Stimulated activated CD8-positive, alpha-beta memory T cell treated with anti-CD3 and anti-CD28 coated beads, Interleukin-7, amount 100 ng/mL, for 4 hours (primary cell): ENCODE results near the gene LETM1.
"Not testable (repeated sequence)": the region's sequence is repeated elsewhere in the genome, so short reads cannot be mapped to it uniquely, and the experiment has no call there.

ENCODE experiments used
- DNase-seq, 2 donors: peaks; one replicate each; pipeline ENCODE4 v3.0.0-alpha.2; 2020; ENCODE audit warnings: low read depth in 2 of 2

LETM1 gene

DNA sequence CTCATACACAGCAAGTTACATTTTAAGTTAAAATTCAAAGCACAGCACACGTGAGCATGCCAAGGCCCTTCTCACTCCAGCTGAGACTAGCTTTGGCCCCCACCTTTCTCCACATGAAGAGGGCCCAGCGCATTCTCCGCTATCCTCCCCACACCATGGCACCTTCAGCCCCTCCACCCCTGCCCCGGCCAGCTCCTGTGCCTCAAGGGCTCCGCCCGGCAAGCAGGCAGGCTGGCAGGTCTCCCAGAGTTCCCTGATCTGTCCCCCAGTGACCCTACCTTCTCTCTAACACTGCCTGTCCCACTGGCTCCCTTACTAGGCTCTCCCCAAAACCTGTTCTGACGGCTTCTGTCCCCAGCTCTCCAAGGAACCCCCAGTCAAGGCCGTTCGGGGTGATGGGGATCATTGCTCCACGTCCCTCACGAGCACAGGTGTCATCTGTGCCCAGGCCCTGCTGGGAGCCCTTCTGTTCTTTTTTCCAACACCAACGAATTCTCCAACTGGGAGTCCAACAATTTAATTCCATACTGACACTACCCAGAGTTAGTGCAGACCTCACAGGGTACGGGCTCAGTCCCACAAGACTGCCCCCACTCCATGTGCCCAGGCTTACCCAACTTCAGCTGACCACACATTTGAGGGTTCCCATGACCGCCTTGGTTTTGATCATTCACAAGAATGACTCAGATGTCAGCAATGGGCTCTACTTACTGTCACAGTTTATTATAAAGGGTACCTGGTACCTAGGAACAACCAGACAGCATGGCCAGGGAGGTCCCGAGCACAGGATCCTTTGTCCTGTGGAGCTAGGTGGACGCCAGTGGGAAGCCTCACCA, 4.2 kb downstream of the LETM1 start:
- no peak for DNase-seq

DNA sequence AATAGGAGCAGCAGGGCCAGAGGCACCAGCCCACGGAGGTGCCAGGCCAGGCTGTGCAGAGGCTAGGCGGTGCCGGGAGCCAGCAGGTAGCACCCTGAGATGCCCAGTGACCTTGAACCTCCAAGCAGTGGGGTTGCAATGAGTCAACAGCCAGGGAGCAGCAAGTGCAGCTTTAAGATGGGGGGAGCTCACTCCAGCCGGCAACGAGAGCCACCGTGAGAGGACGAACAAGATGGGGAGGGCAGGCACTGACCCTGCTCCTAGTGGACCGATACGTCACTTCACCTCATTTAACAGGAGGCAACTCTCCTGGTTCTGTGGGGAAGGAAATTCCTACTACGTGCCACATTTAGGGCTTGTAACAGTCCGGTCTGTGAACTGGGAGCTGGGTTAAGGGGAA, 4.8 kb downstream of the LETM1 start:
- no peak for DNase-seq

DNA sequence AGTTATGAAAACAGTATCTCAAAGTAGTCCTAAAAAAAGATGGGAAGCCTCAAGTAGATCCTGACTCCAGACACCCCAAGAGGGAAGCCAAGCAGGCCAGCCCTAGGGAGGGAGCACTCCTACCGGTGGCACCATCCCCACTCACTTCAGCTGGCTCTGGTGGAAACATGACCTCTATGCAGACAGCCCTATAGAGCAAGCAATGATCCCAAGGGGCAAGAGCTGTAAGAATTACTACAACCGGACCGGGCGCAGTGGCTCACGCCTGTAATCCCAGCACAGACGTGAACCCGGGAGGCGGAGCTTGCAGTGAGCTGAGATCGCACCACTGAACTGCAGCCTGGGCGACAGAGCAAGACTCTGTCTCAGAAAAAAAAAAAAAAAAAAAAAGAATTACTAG, 5.7 kb downstream of the LETM1 start:
- DNase-seq = no peak

DNA sequence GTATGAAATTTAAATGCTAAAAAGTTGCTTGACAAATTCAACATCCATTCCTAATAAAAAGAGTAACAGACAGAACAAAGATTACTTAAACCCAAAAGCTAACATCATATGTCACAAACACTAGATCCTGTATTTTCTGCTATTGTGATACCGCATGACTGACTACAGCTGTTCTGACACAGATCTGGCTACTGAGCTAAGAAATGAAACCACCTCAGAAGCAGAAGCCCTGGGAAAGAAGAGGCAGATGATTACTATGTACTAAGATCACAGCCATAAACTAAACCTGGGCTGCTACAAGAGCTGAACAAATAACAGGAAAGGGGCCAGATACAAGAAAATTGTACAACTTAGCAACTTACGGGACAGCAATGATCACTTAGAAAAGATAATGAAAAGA, 9.4 kb downstream of the LETM1 start:
- DNase-seq = no peak

DNA sequence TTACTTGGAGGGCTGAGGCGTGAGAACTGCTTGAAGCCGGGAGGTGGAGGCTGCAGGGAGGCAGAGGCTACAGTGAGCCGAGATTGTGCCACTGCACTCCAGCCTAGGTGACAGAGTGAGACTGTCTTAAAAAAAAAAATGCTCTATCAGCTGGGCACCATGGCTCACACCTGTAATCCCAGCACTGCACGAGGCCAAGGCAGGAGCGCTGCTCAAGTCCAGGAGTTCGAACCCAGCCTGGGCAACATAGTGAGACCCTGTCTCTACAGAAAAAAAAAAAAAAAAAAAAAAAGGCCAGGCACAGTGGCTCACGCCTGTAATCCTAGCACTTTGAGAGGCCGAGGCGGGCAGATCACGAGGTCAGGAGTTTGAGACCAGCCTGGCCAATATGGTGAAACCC, 11.3 kb downstream of the LETM1 start:
- DNase-seq = not testable (repeated sequence)

DNA sequence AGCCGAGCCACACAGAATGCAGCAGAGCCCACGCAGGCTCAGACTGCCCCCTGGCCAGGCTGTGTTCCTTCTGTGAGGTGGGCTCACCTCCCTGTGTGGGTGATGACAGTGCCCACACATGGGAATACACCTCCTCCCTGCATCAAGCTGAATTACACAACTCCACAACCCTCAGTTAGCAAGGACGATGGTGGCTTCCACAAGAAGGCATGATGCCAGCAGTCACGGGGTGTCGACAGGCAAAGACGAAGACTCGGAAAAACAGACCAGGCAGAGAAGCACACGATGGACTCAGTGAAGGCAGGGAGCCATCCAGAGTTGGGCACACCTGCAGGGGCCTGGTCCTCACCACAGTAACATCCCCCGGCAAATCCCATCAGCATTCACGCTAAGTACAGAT, 12.1 kb downstream of the LETM1 start:
- no peak for DNase-seq

DNA sequence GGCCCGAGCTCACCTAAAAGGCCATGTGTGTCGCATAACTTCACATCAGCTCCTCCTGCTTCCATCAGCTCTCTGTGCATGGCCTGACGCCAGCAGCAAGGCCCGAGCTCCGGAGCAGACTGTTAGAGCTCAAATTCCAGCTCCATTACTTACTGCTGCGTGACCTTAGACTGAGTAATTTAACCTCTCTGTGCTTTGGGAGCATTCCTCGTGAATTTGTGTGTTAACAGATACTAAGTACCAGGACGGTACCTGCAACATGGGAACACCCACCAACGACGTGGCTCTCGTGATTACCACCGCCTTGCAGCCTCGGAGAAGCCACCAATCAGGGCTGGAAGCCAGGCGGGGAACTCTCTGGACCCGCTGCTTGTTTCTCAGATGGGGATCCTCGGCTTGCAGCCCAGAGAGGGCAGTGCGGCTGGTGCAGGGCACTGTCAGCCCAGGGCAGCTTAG, 12.9 kb downstream of the LETM1 start:
- DNase-seq = no peak

DNA sequence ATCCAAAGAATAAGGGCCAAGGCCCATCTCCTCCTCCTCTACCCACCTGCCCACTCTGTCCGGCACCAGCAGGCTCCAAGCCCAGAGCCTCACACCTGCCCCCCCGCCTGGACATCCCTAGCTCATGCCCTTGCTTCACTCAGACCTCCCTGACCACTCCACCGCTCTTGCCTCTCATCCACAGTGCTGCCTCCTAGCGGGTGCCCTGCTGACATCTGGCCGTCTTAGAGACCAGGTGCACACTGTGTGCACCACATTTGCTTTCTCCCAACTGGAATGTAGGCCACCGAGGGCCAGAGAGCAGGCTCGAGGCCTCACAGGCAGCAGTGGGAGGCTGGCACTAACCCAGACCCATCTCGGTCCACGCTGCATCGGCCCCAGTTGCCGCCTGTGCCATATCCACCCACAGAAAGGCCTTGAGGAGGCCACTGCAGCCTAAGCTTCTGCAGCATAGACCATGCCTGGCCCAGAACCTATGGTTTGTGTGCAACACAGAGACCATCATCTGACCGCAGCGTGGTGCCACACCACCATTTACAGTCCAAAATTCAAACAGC, 13.5 kb downstream of the LETM1 start:
- DNase-seq = no peak

DNA sequence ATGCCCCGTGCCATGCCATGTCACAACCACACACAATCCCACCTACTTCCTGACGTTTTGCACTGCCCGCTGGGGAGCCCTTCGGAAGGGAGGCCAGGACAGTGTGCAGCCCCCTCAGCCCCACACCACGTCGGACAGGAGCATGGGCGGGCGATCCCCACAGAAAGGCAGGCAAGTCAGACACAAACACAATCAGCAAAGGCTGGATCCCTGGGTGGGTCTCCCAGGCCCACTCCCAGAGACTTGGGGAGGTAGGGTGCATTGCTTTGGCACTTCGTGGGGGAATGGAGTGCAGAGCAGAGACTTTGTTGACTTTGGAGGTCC, 14.1 kb downstream of the LETM1 start:
- no peak for DNase-seq

DNA sequence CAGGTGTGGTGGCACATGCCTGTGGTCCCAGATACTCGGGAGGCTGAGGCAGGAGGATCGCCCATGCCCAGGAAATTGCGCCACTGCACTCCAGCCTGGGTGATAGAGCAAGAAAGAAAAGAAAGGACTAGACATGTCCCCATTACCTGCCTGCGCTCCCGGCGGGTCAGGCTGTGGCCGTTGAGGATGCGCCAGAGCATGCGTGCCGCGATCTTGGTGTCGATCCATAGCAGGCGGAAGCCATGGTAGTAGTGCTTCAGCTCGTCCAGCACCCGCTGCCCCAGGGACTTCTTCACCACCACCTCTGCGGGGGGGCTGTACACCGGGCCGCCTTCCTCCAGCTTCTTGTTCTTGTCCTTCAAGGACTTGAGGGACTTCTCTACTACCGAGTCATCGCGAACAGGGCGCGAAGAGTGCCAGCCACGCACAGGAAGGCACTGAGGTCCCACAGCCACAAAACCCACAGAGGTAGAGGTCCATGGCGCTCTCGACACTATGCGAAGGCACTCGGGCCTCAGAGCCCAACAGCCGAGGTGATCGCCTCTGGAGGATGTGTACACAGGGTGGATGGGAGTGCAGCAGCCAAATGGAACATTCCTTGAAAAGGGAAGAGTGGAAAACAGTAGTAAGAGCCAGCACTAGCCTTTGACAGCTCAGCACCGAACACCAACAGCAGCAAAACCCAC, 14.6 kb downstream of the LETM1 start:
- no peak for DNase-seq

DNA sequence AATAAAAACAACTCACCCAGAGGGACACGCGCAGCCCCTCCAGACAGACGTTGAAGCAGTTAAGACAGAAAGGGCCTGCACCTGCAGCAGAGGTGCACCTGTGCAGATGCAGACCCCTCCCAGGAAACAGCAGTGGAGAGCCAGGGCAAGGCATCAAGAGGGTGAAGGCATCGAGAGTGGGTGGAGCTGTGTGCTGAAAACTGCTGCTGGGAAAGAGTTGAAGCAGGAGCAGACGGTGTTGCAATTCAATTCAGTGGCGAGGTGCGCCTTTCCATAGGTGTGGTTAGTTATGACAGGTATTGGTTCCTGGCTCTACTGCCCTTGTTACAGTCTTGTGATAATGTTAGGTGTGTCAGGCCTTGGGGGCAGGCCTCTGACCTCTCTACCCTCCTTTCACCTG, 16.7 kb downstream of the LETM1 start:
- DNase-seq = no peak

DNA sequence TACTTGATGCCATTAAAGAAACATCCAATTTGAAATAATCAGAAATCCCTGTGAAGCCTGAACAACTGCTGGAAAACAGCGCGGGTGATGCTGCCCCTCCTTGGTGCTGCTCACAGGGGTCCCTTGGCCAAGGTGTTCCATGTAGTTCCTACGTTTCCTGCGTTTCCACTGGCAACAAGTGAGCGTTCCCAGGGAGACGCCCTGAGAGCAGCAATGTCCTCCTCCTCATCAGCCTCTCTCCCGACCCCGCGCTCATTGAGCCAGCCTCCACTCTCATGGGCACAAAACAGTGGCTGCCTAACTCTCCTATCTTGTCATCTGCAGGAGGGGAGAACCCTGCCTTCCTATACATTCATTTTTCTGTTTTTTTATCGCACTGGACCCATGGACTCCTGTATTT, 18.9 kb downstream of the LETM1 start:
- no peak for DNase-seq

DNA sequence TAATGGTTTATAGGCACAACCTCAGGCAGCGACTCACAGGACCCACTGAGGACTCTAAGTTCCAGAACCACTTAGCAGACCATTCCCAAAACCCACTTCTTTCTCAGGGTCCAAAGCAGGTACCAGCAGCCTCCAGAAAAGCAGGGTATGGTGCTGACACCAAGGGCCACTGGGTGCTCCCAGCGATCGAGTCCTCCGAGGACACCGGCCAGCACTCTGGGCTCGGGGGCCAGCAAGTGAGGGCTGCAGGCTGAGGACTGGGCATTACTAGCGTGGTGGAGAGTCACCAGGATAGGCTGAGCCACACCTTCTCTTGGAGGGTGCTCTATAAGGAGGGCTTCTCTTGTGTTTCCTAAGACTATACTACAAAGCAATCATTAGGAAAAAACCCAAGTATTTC, 19.3 kb downstream of the LETM1 start:
- no peak for DNase-seq

DNA sequence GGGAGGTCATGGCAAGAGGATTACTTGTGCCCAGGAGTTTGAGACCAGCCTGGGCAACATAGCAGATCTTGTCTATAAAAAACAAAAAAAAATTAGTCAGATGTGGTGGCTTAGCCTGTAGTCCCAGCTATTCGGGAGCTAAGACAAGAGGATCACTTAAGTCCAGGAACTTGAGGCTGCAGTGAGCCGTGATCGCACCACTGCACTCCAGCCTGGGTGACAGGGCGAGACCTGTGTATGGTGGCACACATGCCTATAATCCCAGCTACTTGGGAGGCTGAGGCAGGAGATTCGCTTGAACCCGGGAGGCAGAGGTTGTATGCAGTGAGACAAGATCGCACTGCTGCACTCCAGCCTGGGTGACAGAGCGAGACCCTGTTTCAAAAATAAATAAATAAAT, 20.1 kb downstream of the LETM1 start:
- DNase-seq = not testable (repeated sequence)

DNA sequence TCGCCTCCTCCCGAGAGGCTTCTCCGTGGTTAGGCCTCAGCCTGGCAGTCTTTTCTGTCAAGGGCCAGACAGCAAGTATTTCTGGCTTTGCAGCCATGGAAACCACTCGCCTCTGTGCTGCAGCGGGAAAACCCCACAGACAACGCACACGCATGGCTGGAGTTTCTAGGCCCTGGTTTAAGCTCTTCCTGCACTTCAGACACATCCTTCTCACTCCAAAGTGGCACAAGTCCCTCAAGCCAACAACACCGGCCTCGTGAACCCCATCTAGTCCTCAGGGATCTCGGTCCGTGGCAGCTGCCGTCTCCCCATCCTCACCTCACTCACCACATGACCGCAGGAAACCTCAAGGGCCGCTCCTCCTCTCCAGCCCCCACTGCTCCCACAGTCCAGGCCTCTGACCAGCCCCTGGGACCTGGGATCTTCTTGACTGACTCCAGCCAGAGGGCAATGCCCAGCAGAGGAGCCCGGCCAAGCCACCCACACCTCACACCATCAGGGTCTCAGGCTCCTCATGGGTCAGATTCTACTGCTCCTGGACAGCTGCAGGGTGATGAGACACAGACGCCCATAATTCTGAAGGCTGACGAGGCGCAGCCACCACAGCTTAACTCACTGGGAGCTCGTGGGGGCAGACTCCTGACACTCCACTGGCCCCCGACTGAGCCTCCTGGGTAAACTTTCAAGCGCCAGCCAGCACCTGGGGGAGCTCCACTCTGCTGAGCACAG, 21.7 kb downstream of the LETM1 start:
- DNase-seq = no peak

DNA sequence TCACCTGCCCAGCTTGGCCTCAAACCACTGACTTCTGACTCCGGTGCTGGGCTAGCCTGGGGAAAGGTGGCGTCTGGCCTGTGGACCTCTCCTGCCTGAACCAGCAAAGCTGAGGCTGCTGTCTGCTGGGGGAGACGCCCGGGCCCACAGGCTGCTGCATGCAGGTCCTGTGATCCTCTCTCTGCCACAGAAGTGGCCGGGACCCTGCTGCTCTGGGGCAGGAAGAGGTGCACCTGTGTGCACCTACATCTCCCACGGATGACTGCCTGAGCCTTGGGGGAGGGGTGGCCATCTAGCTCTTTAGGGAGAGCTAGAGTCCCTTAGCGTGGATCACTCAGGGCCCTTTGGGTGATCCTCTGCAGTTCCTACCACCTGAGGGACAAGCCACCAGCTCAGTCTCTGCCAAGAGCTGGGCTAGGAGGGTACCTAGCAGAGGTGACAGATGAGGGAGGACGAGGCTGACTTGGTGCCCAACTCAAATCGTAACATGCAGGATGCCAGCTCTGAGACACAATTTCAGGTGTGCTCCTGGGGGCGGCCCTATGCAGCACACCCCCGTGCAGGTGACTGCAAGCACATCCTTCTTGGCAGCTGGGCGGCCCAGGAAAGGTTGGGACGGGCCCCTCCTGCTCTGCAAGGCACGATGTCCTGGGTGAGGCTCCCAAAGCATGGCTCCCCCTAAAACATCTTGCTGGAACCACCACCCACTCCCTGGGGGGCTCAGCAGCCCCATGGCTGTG, 22.5 kb downstream of the LETM1 start:
- DNase-seq = no peak

DNA sequence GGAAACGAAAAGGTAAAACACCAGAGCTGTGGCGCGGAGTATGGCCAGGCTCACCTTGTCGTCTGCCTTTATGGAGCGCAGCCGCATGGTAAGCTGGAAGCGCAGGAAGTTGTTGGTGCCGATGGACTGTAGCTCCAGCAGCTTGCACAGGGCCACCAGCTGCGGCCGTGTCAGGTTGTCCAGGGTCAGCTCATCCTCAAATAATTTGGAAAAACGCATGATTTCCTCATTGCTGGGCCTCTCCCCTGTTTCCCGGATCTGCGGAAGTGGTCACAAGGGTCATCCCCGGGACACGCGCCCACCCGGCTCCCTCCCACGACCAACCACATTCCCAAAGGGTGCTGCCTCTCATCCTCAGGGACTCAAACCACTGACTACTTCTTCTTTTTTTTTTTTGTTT, 23.3 kb downstream of the LETM1 start:
- no peak for DNase-seq

DNA sequence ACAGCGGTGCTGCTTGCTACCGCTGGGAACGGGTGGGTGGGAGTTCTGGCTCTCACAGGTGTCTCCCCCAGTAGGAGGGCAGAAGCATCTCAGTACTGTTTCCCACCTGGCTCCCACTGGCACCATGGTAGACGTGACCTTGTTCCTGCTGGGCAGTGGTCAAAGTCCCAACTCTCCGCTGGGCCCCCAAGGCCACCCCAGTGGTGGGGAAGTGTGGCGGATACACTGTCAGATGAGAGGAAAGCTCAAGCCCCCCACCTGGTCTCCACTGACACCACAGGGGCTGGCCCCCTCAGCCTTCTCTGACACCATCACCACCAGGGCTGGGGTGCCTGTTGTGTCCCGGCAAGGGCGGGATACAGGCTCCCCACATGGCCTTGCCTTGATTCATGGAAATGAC, 24.6 kb downstream of the LETM1 start:
- DNase-seq = no peak

DNA sequence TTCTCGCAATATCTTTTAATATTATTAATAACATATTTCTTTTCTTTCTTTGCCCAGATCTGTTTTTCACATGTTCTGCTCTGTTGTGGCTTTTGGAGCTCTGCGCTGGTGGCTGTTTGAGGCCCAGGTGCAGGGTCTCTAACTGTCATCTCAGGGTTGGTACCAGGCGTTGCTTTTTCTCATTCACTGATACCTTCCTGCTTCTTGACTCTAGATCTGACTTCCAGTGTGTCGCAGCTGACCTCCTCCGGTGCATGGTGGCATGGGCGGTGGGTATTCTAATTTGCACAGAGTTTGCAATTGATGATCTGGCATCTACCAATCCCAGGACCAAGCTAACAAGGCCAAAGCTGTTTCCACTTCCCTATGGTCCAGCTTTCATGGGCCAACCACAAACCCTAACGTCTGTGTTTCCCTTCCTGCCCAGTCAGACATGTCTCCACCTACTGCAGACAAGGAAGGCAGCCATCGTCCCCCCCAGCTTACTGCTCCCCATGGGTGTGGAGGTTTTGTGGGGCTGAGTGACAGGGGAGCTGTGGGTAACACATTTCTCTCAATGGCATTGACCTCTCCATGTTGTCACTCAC, 25.2 kb downstream of the LETM1 start:
- DNase-seq = no peak

DNA sequence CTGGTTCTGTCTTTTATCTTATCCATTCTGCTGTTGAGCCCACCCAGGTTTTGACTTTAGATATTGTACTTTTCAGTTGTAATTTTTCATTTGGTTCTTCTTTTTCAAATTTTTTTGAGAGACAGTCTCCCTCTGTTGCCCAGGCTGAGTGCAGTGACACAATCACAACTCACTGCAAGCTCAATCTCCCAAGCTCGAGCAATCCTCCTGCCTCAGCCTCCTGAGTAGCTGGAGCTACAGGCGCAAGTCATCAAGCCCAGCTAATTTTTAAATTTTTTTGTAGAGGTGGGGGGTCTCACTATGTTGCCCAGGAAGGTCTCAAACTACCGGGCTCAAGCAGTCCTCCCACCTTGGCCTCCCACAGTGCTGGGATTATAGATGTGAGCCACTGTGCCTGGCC, 25.7 kb downstream of the LETM1 start:
- no peak for DNase-seq

DNA sequence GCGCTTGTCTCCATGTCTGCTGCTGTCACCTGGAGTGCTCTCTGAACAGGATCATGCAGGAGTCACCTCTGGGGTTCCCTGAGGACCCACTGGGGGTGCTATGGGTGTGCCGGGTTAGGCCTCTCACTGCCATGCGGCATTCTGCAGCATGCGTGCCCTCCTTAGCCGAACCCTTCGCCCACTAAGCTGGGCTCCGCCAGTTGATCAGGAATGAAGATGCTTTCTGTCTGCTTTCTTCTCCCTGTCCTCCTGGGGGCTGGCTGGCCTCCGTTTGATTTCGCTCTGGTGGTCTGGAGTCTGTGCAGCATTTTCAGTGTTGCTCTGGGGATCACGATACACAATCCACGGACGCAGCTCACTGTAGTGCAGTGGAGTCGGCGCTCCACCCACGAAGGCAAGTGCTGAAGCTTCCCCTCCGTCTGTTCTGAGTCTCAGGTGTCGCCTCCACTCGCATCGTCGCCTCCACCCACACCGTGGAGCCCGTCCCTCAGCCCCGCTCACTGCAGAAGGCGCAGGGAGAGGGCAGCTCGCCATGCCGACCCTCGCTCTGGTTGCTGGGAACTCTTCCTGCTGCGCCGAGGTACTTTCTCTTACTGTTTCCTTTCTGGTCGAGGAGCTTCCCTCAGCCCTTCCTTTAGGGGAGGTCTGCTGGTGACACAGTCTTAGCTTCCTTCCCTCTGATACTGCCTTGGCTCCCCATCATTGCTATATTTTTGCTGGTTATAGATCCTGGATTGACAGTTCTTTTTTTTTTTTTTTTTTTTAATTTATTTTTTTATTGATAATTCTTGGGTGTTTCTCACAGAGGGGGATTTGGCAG, 29.2 kb downstream of the LETM1 start:
- DNase-seq = no peak
